Muscle of leg (tissue), 16 donors: ENCODE measurements around the gene MAML3. TPM values are rescaled to one million over a fixed set of nuclear protein-coding genes. Genes with fewer than 3 reads are reported as not detected.

Experiments
- DNase-seq: peaks from one replicate; pipeline ENCODE4 v3.0.0; 2013
- H3K27ac ChIP-seq: one replicate; pipeline ENCODE4 v1.5.1; 2013; ENCODE audit warnings: mild to moderate bottlenecking, low read length, control low read depth
- H3K27me3 ChIP-seq: one replicate; pipeline ENCODE4 v1.6.1; 2013; ENCODE audit warnings: low read length; ENCODE audit not compliant: control insufficient read depth, insufficient read depth
- H3K36me3 ChIP-seq: one replicate; pipeline ENCODE4 v1.6.1; 2013; ENCODE audit warnings: low read length; ENCODE audit not compliant: control insufficient read depth, insufficient read depth
- H3K4me1 ChIP-seq: one replicate; pipeline ENCODE4 v1.6.1; 2013; ENCODE audit warnings: low read length; ENCODE audit not compliant: control insufficient read depth, insufficient read depth
- H3K4me3 ChIP-seq: one replicate; pipeline ENCODE4 v1.5.1; 2013; ENCODE audit warnings: low read length, control low read depth
- H3K9me3 ChIP-seq: replicated peaks from 2 replicates; pipeline ENCODE4 v1.6.1; 2013; ENCODE audit warnings: low read depth, low read length; ENCODE audit not compliant: control insufficient read depth
- WGBS: methylation state at CpG from one replicate; pipeline ENCODE4 v1.1.5; 2013; ENCODE audit warnings: missing lambda C conversion rate; ENCODE audit not compliant: insufficient coverage; 5-methylcytosine and 5-hydroxymethylcytosine counted together
- long read RNA-seq, 11 donors: transcript quantifications; one replicate each; lab custom pipeline, GENCODE V29; 2026
- polyA plus RNA-seq, 8 donors: library from polyadenylated mRNA; unstranded; fragments of 120-200 nt; gene quantifications; one replicate each; pipeline versions ENCODE4 v1.2.1 to v1.2.3, GENCODE V29; 2013; ENCODE audit warnings: inconsistent platforms in 1 of 8, low replicate concordance in 1 of 8; ENCODE audit not compliant: insufficient read length in 8 of 8, insufficient read depth in 1 of 8
- total RNA-seq: library from RNA; stranded (reverse); fragments of 120-200 nt; gene quantifications from one replicate; pipeline ENCODE4 v1.2.4, GENCODE V29; 2013

MAML3 gene
- 3.0 TPM for total RNA-seq
- 1 to 10 TPM; 4.0 to 5.5 (median 5.1) TPM for polyA plus RNA-seq
- long read RNA-seq, donor 1: 0 reads
- long read RNA-seq, donor 2: 0 reads
- long read RNA-seq, donor 3: 0 reads
- long read RNA-seq, donor 4: 0 reads
- long read RNA-seq, donor 5, partial matches to known transcripts: 6 of 6 reads
- long read RNA-seq, donor 5, other reads (novel, unspliced or antisense): 0 of 6 reads
- long read RNA-seq, donor 6: 0 reads
- long read RNA-seq, donor 7: 0 reads
- long read RNA-seq, donor 8: 0 reads
- long read RNA-seq, donor 9: 0 reads
- long read RNA-seq, donor 10: 0 reads
- long read RNA-seq, donor 11: 0 reads

DNA sequence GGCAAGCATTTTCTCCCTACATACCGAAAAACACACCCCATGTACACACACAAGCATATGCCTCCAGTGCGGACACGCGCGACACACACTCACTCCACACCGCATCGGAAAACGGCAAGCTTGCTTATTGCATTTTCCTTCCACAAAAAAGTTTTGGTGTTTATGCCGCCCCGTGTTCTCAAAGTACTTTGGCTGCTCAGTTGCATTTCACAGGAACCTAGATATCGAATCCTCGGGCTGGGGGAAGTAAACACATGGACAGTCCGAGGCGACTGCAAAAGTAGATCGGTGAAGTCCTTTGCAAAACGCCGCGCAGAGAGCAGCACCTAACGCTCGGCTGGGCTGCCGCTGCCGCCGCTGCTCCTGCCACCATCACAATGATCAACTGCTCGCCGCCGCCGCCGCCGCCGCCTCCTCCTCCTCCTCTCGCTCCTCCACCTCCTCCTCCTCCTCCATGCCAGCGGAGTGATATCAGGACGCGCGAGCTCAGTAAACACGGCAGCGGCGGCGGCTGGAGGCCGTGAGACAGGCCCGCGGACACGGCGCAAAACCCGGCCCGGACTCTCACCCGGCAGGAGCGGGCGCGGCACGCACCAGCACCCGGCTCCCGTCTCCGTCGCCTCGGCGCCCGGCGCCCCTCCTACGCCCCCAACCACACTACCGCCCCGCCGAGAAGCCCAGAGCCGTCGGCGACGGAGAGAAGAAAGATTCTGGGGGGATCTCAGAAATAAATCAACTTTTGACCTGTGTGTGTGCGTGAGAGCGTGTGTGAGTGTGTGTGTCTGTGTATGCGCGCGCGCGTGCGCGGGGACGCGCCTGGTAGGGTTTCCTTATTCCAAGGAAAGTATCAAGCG, at the start of gene MAML3:
TSS of gene MAML3 (minus strand) at position 467 of the 854 bp plus-strand sequence. CDS start 857 bp downstream, outside the sequence.
- Histone ChIP-seq H3K27me3 (no peaks in the 10 kb centered on the region), H3K4me1 (peaks cover 11% of the 10 kb centered on the region), H3K27ac (peak within 1 kb of the TSS; percentile 98), H3K9me3 (no peaks in the 10 kb centered on the region), H3K36me3 (no peaks in the 10 kb centered on the region), H3K4me3 (peak within 1 kb of the TSS; percentile 85)
- under 1% methylated on average over 47 of the region's 79 CpGs for WGBS
- peak; percentile 98 for DNase-seq

- no peaks in the 10 kb centered on the region for H3K27me3 ChIP-seq
- no peak overlapping the region for H3K4me3 ChIP-seq
- DNase-seq: no peak
- no peaks in the 10 kb centered on the region for H3K4me1 ChIP-seq
- WGBS: no CpG with 5 or more reads among the region's 1 CpG
- no peaks in the 10 kb centered on the region for H3K9me3 ChIP-seq
- no peak overlapping the region for H3K27ac ChIP-seq
- no peaks in the 10 kb centered on the region for H3K36me3 ChIP-seq
These were observed 45.0 kb upstream of the MAML3 start for GRCh38 chr4:140198942-140199341.

GRCh38 chr4:140195806-140196205, 41.8 kb upstream of the MAML3 start:
- 63% methylated on average over 5 of the region's 6 CpGs for WGBS
- Histone ChIP-seq H3K4me3 (no peak overlapping the region), H3K36me3 (no peaks in the 10 kb centered on the region), H3K4me1 (no peaks in the 10 kb centered on the region), H3K9me3 (no peaks in the 10 kb centered on the region), H3K27ac (no peak overlapping the region), H3K27me3 (no peaks in the 10 kb centered on the region)
- no peak for DNase-seq

GRCh38 chr4:140189805-140190204, 35.8 kb upstream of the MAML3 start:
- no peak for DNase-seq
- Histone ChIP-seq H3K9me3 (no peaks in the 10 kb centered on the region), H3K27ac (no peak overlapping the region), H3K36me3 (no peaks in the 10 kb centered on the region), H3K4me1 (no peaks in the 10 kb centered on the region), H3K27me3 (no peaks in the 10 kb centered on the region), H3K4me3 (no peak overlapping the region)
- WGBS: 100% methylated on average over 1 of the region's 2 CpGs

- 73% methylated on average over 2 of the region's 2 CpGs for WGBS
- no peak overlapping the region for H3K4me3 ChIP-seq
- no peaks in the 10 kb centered on the region for H3K36me3 ChIP-seq
- H3K9me3 ChIP-seq: no peaks in the 10 kb centered on the region
- no peak for DNase-seq
- H3K27me3 ChIP-seq: no peaks in the 10 kb centered on the region
- H3K27ac ChIP-seq: no peak overlapping the region
- no peaks in the 10 kb centered on the region for H3K4me1 ChIP-seq
These were observed 35.0 kb upstream of the MAML3 start for GRCh38 chr4:140188975-140189374.

DNA sequence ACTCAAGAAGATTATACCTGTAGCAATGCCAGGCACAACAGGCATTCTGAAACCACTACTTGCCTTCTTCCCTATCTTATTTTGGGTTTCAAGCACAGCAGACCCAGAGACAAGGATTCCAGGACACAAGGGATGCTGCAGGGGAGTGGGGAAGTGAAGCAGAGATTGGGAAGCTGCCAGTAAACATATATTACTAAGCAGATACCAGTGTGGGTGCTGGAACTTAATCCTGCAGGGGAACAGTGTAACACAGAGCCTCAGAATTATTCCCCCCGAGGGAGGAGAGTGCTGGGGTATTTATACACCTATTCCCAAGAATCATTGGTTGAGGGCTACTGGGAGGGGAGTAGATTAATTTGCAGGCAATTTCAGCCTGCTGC, 33.3 kb upstream of the MAML3 start:
- H3K36me3 ChIP-seq: no peaks in the 10 kb centered on the region
- no peaks in the 10 kb centered on the region for H3K9me3 ChIP-seq
- H3K27ac ChIP-seq: no peak overlapping the region
- no peak for DNase-seq
- no peaks in the 10 kb centered on the region for H3K4me1 ChIP-seq
- WGBS: no CpG with 5 or more reads among the region's 1 CpG
- H3K27me3 ChIP-seq: no peaks in the 10 kb centered on the region
- no peak overlapping the region for H3K4me3 ChIP-seq

DNA sequence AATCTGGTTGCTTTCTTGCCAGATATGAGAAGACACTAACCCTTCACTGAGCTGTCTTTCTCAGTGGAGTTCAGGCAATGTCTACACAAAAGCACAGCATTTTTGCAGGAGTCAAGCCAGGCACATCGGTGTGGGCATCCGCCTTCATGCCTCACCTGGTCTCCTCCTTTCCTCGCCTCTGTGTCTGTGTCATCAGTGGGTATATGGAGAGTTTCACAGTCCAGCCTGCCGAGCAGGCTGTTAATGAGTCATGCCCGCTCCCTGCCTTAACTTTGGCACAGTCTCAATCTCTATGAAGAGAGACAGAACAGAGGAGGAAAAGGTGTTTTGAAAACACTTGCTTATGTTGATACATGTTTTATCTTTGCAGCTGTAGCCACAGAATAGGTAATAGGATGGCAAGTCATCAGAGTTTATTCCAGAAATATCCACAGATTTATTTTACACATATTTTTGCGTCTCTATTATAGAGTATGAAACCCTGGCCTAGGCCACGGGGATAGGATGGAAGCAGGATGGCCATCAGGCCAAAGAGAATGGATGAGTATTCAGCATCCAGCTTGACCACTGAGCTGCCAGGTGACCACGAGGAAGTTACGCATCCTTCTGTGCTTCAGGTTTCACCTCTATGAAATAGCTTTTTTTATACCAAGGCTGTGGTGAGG, 32.8 kb upstream of the MAML3 start:
- no CpG with 5 or more reads among the region's 9 CpGs for WGBS

GRCh38 chr4:140186082-140186438, 32.1 kb upstream of the MAML3 start:
- 93% methylated on average over 4 of the region's 8 CpGs for WGBS
- H3K27ac ChIP-seq: no peak overlapping the region

More for the DNA sequence above, 32.8 kb upstream of the MAML3 start:
- Histone ChIP-seq H3K9me3 (no peaks in the 10 kb centered on the region), H3K27me3 (no peaks in the 10 kb centered on the region), H3K36me3 (no peaks in the 10 kb centered on the region), H3K4me3 (no peak overlapping the region), H3K27ac (no peak overlapping the region), H3K4me1 (no peaks in the 10 kb centered on the region)
- no peak for DNase-seq

DNA sequence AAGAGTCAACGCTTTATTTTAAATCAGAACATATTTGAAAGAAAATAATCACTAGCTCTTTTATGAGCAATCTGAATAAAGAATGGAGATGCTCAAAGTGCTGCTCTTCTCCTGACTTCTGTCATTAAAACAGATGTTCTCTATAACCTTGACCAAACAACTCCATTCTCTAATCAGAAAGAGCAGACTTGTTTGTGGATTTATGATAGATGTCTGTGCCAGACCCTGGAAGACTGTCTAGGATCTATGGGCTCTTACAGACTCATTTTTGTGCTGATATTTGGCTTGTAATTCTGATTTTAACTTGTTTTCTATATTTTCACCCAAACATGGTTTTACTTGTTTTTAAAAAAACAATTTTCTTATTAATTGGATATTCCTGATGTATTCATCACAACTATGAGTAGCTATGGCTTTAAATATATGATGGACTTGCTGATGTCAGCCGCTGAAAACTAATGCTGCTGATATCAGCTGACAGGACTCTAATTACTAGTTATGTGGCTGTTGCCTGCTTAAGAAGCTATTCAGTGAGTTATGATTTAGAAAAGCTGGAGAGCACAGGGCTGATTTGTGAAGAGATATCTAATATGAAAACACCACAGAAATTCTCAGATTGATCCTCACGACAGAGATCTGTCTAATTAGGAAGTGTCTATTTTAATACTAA, 31.6 kb upstream of the MAML3 start:
- H3K36me3 ChIP-seq: no peaks in the 10 kb centered on the region
- no peak overlapping the region for H3K4me3 ChIP-seq
- DNase-seq: no peak
- no CpG with 5 or more reads among the region's 3 CpGs for WGBS
- no peaks in the 10 kb centered on the region for H3K9me3 ChIP-seq
- no peaks in the 10 kb centered on the region for H3K27me3 ChIP-seq
- no peaks in the 10 kb centered on the region for H3K4me1 ChIP-seq
- H3K27ac ChIP-seq: no peak overlapping the region

More at GRCh38 chr4:140186082-140186438, 32.1 kb upstream of the MAML3 start:
- H3K27me3 ChIP-seq: no peaks in the 10 kb centered on the region
- H3K4me1 ChIP-seq: no peaks in the 10 kb centered on the region
- no peaks in the 10 kb centered on the region for H3K36me3 ChIP-seq
- DNase-seq: no peak
- no peak overlapping the region for H3K4me3 ChIP-seq
- H3K9me3 ChIP-seq: no peaks in the 10 kb centered on the region
